ENCODE data around the gene PRKN.

The PRKN gene

DNA sequence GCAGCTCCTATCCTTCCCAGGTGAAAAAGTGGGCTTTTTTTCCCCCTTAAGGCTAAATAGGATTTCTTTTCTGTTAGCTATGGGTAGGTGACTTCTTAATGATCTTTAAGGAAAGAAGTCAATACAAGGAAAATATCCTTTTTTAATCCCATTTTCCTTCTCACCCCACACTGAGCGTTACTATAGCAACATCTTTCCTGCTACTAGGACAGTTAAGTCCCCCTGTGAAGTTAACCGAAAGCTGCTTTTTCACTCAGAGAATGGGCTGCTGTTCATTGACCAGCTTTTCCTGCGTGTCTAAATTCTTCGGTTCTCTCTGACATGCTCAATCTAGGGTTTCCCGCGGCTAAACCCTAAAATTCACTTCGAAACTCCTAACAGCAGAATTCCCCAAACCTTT lies 1280.6 kb downstream of the PRKN start:
- DNase-seq (ENCODE audit: low read depth in 3 of 3): no peak

- no peak for DNase-seq (ENCODE audit: low read depth in 3 of 3)
Measured at GRCh38 chr6:161446296-161446925, 1281.2 kb downstream of the PRKN start.

DNA sequence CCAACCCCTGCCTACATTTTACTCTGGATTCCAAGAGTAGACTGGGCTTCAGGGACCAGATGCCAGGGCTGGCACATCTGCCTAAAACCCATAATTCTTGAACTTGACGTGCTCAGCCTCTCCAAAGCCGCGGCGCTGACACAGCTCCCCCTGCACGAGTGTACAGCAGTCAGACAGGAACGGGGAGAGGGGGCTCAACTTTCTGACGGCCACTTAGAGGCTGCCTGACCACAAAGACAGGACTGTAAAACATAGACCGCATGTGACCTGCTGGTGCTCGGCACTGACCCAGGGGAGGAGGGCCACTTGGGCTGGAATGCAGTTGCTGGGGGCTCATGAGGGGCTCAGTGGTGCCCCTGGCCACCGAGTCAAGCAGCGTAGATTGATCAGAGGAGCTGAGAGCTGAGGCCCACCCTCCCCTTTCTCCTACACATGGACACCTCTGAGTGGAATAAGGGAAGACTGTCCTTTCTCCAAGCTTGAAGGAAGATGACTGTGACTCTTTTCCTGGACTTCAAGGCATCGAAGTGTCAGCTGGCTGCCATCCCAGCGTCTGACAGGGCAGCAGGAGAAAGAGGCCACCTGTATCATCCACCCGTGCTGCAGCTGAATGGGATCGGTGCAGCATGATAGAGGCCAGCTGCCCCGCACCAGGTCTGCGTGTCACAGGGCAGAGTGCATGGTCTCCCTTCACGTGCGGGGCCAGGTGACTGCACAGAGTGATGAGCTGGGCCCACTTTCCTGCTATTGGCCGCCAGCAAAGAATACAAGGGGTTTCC lies 1282.4 kb downstream of the PRKN start:
- no peak for DNase-seq (ENCODE audit: low read depth in 3 of 3)

- no peak for DNase-seq (ENCODE audit: low read depth in 3 of 3)
Measured at GRCh38 chr6:161444464-161444863, 1283.1 kb downstream of the PRKN start.

DNA sequence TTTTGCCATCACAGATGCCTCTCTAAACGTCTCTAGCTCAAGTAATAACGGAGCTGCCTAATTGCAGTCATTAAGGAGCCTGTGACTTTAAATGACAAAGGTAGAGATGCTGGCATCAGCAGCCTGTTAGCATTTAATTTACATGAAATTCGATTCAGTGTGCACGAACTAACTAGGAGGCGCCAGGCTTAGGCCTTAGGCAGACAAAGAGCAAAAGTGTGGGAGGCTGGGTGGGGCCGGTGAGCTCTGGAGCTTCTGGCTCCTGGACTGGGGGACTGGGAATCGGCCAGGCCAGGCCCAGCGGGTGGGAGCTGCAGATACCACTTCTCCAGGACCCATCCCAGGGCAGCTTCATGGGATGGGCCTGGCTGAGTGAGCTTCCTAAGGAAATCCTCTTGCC lies 1283.7 kb downstream of the PRKN start:
- DNase-seq (ENCODE audit: low read depth in 3 of 3): no peak

DNA sequence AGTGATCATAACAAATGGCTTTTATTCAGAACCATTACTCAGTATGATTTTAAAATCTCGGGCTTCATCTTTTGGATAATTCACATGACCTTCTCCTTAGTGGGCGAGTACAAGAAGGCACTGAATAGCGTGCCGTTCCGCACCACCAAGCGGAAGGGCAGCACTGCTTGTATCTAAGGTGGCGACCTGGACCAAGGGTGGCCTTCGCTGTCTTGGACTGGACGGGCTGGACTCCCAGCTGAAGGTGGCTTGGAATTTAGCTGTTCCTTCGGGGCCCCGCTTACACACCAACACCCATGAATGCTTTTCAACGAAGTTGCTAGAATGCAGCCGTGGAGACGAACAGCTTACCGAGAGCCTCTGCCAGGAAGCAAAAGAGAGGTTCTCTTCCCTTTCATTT lies 1285.1 kb downstream of the PRKN start:
- DNase-seq (ENCODE audit: low read depth in 3 of 3): no peak

DNA sequence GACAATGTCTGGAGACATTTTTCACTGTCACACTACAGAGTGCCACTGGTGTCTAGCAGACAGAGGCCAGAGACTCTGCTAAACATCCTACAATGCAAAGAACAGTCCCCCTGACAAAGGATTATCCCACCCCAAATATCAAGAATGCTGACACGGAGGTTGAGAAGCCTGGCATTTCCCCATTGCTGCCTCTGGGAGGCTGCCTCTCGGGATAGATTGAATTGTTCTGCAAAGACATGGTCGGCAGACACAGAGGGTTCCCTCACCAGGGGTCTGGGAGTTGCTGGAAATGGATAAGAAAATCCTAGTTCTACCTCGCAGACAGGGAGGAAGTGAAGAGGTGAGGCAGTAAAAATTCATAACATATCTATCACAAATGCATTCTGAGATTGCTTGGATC lies 1287.3 kb downstream of the PRKN start:
- DNase-seq (ENCODE audit: low read depth in 3 of 3): no peak

- DNase-seq (ENCODE audit: low read depth in 3 of 3): no peak
Measured at GRCh38 chr6:161439093-161439492, 1288.5 kb downstream of the PRKN start.

DNA sequence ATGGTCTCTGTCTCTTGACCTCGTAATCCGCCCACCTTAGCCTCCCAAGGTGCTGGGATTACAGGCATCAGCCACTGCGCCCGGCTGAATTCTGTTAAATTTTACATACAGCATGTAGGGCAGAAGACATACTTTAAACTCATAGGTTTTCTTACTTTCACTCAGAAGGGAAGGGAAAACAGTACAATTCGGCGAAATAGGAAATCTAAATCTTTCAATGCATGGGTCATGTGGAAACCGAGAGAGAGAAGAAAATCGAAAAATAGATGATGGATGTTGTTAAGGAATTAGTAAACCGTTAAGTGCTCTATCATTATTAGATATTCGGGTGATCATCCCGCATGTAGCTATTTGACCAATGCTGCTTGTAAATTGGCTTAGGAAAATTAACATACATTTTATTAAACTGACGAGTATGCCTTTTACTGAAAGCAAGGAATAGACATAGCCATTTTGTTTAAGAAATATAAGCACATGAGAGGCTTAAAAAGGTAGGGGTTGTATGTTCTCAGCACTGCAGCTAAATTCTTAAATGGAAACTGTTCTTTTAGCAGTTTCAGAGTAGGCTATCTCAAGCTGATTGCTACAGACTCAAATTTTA lies 1289.0 kb downstream of the PRKN start:
- no peak for DNase-seq (ENCODE audit: low read depth in 3 of 3)

GRCh38 chr6:161437851-161438250 lies 1289.7 kb downstream of the PRKN start:
- no peak for DNase-seq (ENCODE audit: low read depth in 3 of 3)

- no peak for DNase-seq (ENCODE audit: low read depth in 3 of 3)
Measured at GRCh38 chr6:161436106-161436876, 1291.3 kb downstream of the PRKN start.

DNA sequence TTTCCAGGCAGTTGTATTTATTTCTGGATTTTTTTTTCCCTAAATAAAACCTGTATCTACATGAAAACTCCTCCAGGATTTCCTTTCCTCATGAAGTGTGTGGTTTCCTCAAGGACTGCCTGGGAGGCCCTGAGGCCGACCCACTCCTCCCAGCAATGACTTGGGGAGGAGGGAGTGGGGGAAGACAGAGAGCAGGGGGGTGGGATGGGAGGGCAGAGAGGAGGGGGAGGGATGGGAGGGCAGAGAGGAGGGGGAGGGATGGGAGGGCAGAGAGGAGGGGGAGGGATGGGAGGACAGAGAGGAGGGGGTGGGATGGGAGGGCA lies 1291.9 kb downstream of the PRKN start:
- no peak for DNase-seq (ENCODE audit: low read depth in 3 of 3)

GRCh38 chr6:161434921-161435747 lies 1292.4 kb downstream of the PRKN start:
- DNase-seq (ENCODE audit: low read depth in 3 of 3): no peak

DNA sequence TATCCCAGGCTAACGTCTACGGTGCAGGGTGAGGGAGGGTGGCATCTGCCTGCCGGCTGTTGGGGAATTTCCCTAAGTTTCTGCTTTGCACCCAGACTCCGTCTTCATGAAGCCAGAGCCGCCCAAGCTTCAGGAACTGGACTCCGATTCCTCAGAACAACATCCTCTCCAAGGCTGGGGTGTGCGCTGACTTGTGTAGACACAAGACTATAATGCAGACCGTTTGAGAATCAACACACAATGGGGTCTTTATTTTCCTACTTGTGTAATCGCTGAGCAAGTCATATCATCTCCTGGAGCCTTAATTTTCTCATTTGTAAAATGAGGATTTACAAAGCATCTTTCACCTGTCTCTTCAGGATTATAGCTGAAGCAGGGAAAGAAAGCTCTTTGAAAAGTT lies 1293.2 kb downstream of the PRKN start:
- DNase-seq (ENCODE audit: low read depth in 3 of 3): no peak

DNA sequence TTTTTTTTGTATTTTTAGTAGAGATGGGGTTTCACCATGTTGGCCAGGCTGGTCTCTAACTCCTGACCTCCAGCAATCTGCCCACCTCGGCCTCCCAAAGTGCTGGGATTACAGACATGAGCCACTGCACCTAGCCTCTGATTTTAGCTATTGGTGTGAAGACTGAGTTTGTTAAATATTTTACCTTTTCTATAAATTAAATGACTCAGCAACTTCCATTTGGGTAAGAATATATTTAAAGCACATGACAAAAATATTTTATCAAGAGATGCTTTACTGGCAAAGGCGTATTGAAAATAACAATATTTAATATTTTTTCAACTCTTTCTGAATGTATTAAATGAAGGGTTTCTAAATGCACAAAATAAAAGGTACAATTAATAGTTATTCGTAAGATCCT lies 1295.0 kb downstream of the PRKN start:
- DNase-seq (ENCODE audit: low read depth in 3 of 3): no peak

DNA sequence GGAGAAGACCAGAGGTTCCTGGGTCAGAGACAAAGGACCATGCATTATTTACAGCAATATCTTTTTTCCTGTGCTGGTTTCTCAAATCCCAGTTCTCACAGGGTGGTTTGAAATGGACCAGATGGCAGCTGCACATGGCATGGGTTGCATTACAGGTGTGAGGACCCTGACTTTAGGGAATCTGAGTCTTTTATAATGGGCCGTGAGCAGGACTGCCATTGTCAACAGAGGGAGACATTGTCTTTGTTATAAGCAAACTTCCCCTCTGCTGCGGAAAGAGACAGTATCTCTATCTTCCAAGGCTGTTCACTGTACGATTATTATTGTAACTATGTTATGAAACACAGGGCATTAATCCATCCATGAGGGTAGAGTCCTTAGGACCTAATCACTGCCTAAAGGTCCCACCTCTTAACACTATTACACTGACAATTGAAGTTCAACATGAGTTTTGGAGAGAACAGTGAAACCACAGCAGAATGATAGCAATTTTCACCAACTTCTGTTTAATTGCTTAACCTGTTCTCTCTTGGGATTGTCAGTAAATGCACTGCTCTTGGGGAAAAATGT lies 1297.6 kb downstream of the PRKN start:
- no peak for DNase-seq (ENCODE audit: low read depth in 3 of 3)

DNA sequence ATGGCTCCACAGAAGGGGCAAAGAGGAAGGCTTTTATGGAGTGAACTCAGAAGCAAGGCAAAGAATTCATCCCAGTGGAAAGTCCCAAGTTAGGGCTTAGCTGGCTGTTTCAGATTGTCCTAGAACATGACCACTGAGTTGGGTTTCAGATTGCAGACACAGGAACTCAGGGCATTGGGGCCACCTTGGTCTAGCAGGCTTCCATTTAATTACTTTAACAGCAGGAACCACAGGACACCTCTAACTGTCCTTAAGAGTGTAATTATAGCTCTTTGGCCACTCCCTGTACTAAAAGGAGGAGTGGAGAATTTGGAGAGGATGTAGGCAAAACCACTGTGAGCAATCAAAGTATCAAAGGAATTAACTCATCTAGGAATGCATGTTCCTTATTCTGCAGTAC lies 1303.1 kb downstream of the PRKN start:
- DNase-seq (ENCODE audit: low read depth in 3 of 3): no peak

DNA sequence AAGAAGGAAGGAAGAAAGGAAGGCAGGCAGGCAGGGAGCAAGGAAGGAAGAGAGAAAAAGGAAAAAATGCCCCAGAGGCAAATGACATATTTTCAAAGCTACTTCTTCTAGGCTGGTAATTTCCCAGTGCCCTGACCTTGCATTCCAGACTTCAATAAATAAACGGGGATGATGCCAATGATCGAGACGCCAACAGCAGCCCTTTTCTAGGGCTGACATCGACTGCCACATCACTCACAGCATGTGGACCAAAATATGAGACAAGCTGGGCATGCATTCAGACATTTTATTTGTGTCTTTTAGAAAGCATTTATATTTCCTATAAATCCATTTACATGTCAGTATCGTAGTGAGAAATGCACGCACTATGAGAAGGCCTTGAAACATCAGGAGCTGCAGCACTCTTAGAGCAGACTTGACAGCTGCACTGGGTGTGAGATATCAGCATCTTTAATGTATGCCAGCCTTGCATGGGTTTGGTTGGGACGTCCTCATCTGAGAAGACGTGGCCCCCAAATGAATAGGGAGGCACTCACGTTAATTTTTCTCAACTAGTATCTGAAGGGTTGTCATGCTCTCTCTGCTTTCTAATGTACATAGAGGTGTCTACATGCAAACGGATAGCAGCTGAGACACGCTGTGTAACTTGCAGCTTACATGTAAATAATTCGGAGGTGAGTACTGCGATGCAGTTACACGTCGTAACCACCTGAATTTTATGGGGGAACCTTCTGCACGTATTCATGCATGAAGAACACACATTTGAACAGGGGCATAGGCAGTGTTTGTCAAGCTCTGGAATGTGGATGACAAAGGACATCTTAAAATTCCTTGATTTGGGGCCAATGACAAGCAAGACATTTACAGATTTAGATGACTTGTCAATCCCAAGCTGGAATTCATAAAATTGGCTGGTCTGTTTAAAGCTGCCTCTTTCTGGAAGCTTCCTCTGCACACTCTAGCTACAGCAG lies 1304.6 kb downstream of the PRKN start:
- DNase-seq (ENCODE audit: low read depth in 3 of 3): no peak

DNA sequence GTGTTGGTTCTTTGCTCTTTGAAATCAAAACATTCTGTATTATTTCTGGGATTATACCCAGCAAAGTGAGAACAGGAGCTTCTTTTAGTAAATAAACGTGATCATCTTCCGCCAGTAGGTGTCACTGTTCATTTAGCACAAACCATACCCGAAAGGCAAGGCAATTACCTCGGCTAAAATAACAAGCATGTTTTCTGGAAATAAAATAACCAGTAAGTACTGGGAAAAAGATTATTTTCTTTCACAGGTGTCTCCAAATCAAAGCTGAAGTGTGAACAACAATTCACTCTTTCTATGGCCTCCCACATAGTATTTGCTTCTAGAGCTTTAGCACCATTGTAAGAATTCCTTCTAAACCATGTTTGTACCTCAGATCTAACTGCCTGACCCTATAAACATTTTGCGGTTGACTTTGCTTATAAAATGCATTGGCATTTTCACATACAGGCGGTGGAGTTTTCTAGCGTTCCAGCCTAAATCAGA lies 1309.1 kb downstream of the PRKN start:
- DNase-seq (ENCODE audit: low read depth in 3 of 3): no peak
